ENCODE measurements around the gene FUBP3.

FUBP3 gene

GRCh38 chr9:130635721-130636647 lies 56.6 kb downstream of the FUBP3 start:
- DNase-seq: no peak

GRCh38 chr9:130636648-130637020 lies 57.3 kb downstream of the FUBP3 start:
- DNase-seq: no peak

- no peak for DNase-seq
Measured at GRCh38 chr9:130638284-130639123, 59.1 kb downstream of the FUBP3 start.

- no peak for DNase-seq
Measured at GRCh38 chr9:130639124-130639765, 59.9 kb downstream of the FUBP3 start.

- DNase-seq: no peak
Measured at GRCh38 chr9:130639866-130640555, 60.6 kb downstream of the FUBP3 start.

GRCh38 chr9:130640681-130641080 lies 61.3 kb downstream of the FUBP3 start:
- DNase-seq: no peak

GRCh38 chr9:130642926-130643325 lies 63.5 kb downstream of the FUBP3 start:
- no peak for DNase-seq

GRCh38 chr9:130651221-130651620 lies 71.8 kb downstream of the FUBP3 start:
- DNase-seq: no peak

GRCh38 chr9:130651752-130652151 lies 72.4 kb downstream of the FUBP3 start:
- no peak for DNase-seq

GRCh38 chr9:130654879-130655278 lies 75.5 kb downstream of the FUBP3 start:
- no peak for DNase-seq

- DNase-seq: no peak
Measured at GRCh38 chr9:130658893-130659698, 79.7 kb downstream of the FUBP3 start.

GRCh38 chr9:130659699-130660248 lies 80.4 kb downstream of the FUBP3 start:
- no peak for DNase-seq

- no peak for DNase-seq
Measured at GRCh38 chr9:130660326-130660682, 80.9 kb downstream of the FUBP3 start.

GRCh38 chr9:130660683-130661450 lies 81.5 kb downstream of the FUBP3 start:
- no peak for DNase-seq

GRCh38 chr9:130661451-130662098 lies 82.2 kb downstream of the FUBP3 start:
- no peak for DNase-seq

GRCh38 chr9:130662099-130662969 lies 83.0 kb downstream of the FUBP3 start:
- DNase-seq: no peak

- DNase-seq: no peak
Measured at GRCh38 chr9:130662970-130663257, 83.5 kb downstream of the FUBP3 start.

GRCh38 chr9:130663258-130663976 lies 84.0 kb downstream of the FUBP3 start:
- no peak for DNase-seq

GRCh38 chr9:130663977-130664250 lies 84.5 kb downstream of the FUBP3 start:
- DNase-seq: no peak

Measured in MV-4-11 (cell line).